H9 (cell line): ENCODE results near the gene MAD1L1. TPM values are rescaled to one million over a fixed set of nuclear protein-coding genes. Genes with fewer than 3 reads are reported as not detected.

ENCODE experiments used
- DNase-seq: peaks from one replicate; pipeline ENCODE4 v3.0.0-alpha.2; 2017
- H2AFZ ChIP-seq: one replicate; pipeline ENCODE4 v1.6.1; 2013; ENCODE audit warnings: mild to moderate bottlenecking, low read length, control low read depth, moderate library complexity
- H2AK5ac ChIP-seq: 2 replicates; pipeline ENCODE4 v1.6.1; 2013; ENCODE audit warnings: low read length, control low read depth, mixed read lengths; ENCODE audit not compliant: insufficient read length
- H2BK120ac ChIP-seq: one replicate; pipeline ENCODE4 v1.6.1; 2013; ENCODE audit warnings: low read depth, mild to moderate bottlenecking, low read length, control low read depth, inconsistent platforms; ENCODE audit not compliant: poor library complexity, severe bottlenecking
- H2BK12ac ChIP-seq: 2 replicates; pipeline ENCODE4 v1.6.1; 2013; ENCODE audit warnings: low read length, control low read depth, mixed read lengths, low read depth; ENCODE audit not compliant: insufficient read length
- H2BK15ac ChIP-seq: 2 replicates; pipeline ENCODE4 v1.6.1; 2013; ENCODE audit warnings: low read depth, low read length, control low read depth
- H2BK20ac ChIP-seq: one replicate; pipeline ENCODE4 v1.6.1; 2013; ENCODE audit warnings: low read depth, mild to moderate bottlenecking, low read length, control low read depth, inconsistent platforms; ENCODE audit not compliant: poor library complexity, severe bottlenecking
- H2BK5ac ChIP-seq: 2 replicates; pipeline ENCODE4 v1.6.1; 2013; ENCODE audit warnings: low read length, control low read depth, mixed read lengths; ENCODE audit not compliant: insufficient read length
- H3K14ac ChIP-seq: 2 replicates; pipeline ENCODE4 v1.6.1; 2013; ENCODE audit warnings: low read length, control low read depth; ENCODE audit not compliant: insufficient read depth
- H3K18ac ChIP-seq: 2 replicates; pipeline ENCODE4 v1.6.1; 2013; ENCODE audit warnings: low read depth, mild to moderate bottlenecking, mixed read lengths, low read length, control low read depth; ENCODE audit not compliant: insufficient read length
- H3K23ac ChIP-seq: 2 replicates; pipeline ENCODE4 v1.6.1; 2013; ENCODE audit warnings: low read length, control low read depth, mixed read lengths, low read depth; ENCODE audit not compliant: insufficient read length
- H3K23me2 ChIP-seq: 2 replicates; pipeline ENCODE4 v1.6.1; 2013; ENCODE audit warnings: low read depth, mild to moderate bottlenecking, mixed read lengths, low read length, control low read depth; ENCODE audit not compliant: insufficient read length, poor library complexity, severe bottlenecking
- H3K27ac ChIP-seq: 2 replicates; pipeline ENCODE4 v1.5.1; 2013; ENCODE audit warnings: low read length, control low read depth, mixed read lengths, low read depth; ENCODE audit not compliant: insufficient read length
- H3K27me3 ChIP-seq: 2 replicates; pipeline ENCODE4 v1.6.1; 2013; ENCODE audit warnings: low read length, control low read depth, inconsistent platforms; ENCODE audit not compliant: insufficient read depth
- H3K4ac ChIP-seq: 2 replicates; pipeline ENCODE4 v1.6.1; 2013; ENCODE audit warnings: low read depth, mild to moderate bottlenecking, control low read depth, inconsistent platforms, low read length, moderate library complexity
- H3K4me1 ChIP-seq: 2 replicates; pipeline ENCODE4 v1.6.1; 2013; ENCODE audit warnings: low read length, control low read depth, inconsistent platforms; ENCODE audit not compliant: insufficient read depth
- H3K4me2 ChIP-seq: 2 replicates; pipeline ENCODE4 v1.6.1; 2013; ENCODE audit warnings: low read length, control low read depth, mixed read lengths; ENCODE audit not compliant: insufficient read length, insufficient read depth
- H3K56ac ChIP-seq: 2 replicates; pipeline ENCODE4 v1.6.1; 2013; ENCODE audit warnings: low read depth, mild to moderate bottlenecking, mixed read lengths, low read length, control low read depth; ENCODE audit not compliant: insufficient read length
- H3K79me1 ChIP-seq: 2 replicates; pipeline ENCODE4 v1.6.1; 2013; ENCODE audit warnings: low read depth, mild to moderate bottlenecking, moderate library complexity, low read length, control low read depth, inconsistent platforms; ENCODE audit not compliant: insufficient read depth, poor library complexity, severe bottlenecking
- H3K79me2 ChIP-seq: 2 replicates; pipeline ENCODE4 v1.6.1; 2013; ENCODE audit warnings: low read length, control low read depth, inconsistent platforms; ENCODE audit not compliant: insufficient read depth
- H3K9ac ChIP-seq: 2 replicates; pipeline ENCODE4 v1.6.1; 2013; ENCODE audit warnings: low read length, control low read depth, mixed read lengths; ENCODE audit not compliant: insufficient read length; ENCODE audit errors: extremely low read depth
- H3K9me3 ChIP-seq: one replicate; pipeline ENCODE4 v1.6.1; 2013; ENCODE audit warnings: low read depth, low read length, inconsistent platforms; ENCODE audit not compliant: control insufficient read depth
- H3T11ph ChIP-seq: one replicate; pipeline ENCODE4 v1.6.1; 2013; ENCODE audit warnings: mild to moderate bottlenecking, low read length, control low read depth, inconsistent platforms
- H4K20me1 ChIP-seq: one replicate; pipeline ENCODE4 v1.6.1; 2013; ENCODE audit not compliant: control insufficient read depth, insufficient read length, insufficient read depth
- H4K5ac ChIP-seq: 2 replicates; pipeline ENCODE4 v1.6.1; 2013; ENCODE audit warnings: low read depth, mild to moderate bottlenecking, mixed read lengths, low read length, control low read depth; ENCODE audit not compliant: insufficient read length
- H4K8ac ChIP-seq: replicated peaks from 2 replicates; pipeline ENCODE4 v1.6.1; 2013; ENCODE audit warnings: low read length, control low read depth, mixed read lengths, low read depth; ENCODE audit not compliant: insufficient read length
- H4K91ac ChIP-seq: 2 replicates; pipeline ENCODE4 v1.6.1; 2013; ENCODE audit warnings: low read depth, mild to moderate bottlenecking, moderate library complexity, mixed read lengths, low read length, control low read depth; ENCODE audit not compliant: insufficient read length
- H3K27ac Mint-ChIP-seq, 3 experiments: 2 replicates in 2 of 3; 3 replicates in 1 of 3; pipeline ENCODE4 v1.8.0; 2020 to 2021; ENCODE audit warnings: mixed read lengths in 3 of 3, mild to moderate bottlenecking in 1 of 3, moderate library complexity in 1 of 3
- H3K27me3 Mint-ChIP-seq: 2 replicates; pipeline ENCODE4 v1.8.0; 2021; ENCODE audit warnings: low read depth, mild to moderate bottlenecking, moderate library complexity, mixed read lengths
- H3K36me3 Mint-ChIP-seq, 3 experiments: 2 replicates in 2 of 3; 3 replicates in 1 of 3; pipeline ENCODE4 v1.8.0; 2020 to 2021; ENCODE audit warnings: low read depth in 3 of 3, mixed read lengths in 3 of 3; ENCODE audit not compliant: insufficient read depth in 1 of 3
- H3K4me1 Mint-ChIP-seq, 2 experiments: 2 replicates each; pipeline ENCODE4 v1.8.0; 2020; ENCODE audit warnings: mixed read lengths in 2 of 2
- H3K4me3 Mint-ChIP-seq, 2 experiments: 2 replicates in 1 of 2; 3 replicates in 1 of 2; pipeline ENCODE4 v1.8.0; 2020 to 2021; ENCODE audit warnings: mild to moderate bottlenecking in 2 of 2, mixed read lengths in 2 of 2, moderate library complexity in 1 of 2
- H3K9me3 Mint-ChIP-seq, 2 experiments: 2 replicates in 1 of 2; 3 replicates in 1 of 2; pipeline ENCODE4 v1.8.0; 2020; ENCODE audit warnings: mild to moderate bottlenecking in 2 of 2, mixed read lengths in 2 of 2, moderate library complexity in 1 of 2
- WGBS: extraction: QIAGEN DNeasy Blood & Tissue Kit; methylation state at CpG from one replicate; pipeline ENCODE4 v1.1.7; 2013; ENCODE audit warnings: missing lambda C conversion rate, low lambda C conversion rate, mixed read lengths; ENCODE audit not compliant: insufficient read length; ENCODE audit errors: extremely low coverage; 5-methylcytosine and 5-hydroxymethylcytosine counted together
- total RNA-seq: library from RNA; stranded (reverse); gene quantifications from 2 replicates; pipeline ENCODE4 v1.2.1, GENCODE V29; 2021
- TF ChIP-seq, protein P1 (sequence below): fragments of 200-600 bp; sonication (generic); conservative IDR thresholded peaks from 3 replicates; pipeline ENCODE4 v1.8.0; 2021; ENCODE audit warnings: antibody characterized with exemption, mild to moderate bottlenecking

MAD1L1 gene
- total RNA-seq, 1 experiment from 2014 or later, result 39.0 TPM

DNA sequence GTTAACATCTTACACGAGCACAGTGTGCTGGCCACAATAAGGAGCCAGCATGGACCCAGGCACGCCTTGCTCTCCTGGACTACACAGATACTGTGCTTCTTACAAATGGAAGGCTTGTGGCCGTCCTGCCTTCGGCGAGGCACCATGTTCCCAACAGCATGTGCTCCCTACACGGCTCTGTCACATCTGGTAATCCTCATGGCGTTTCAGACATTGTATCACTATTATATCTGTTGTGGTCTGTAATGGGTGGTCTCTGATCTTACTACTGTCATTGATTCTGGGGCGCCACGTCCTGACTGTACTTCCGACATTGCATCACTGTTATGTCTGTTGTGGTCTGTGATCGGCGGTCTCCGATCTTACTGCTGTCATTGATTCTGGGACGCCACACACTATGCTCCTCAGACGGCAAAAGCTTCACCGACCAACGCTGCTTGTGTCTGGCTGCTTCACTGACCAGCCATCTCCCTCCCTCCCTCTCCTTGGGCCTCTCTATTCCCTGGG, 195.4 kb downstream of the MAD1L1 start:
- WGBS, result no CpG with 5 or more reads among the region's 17 CpGs
- peaks cover 19 to 31% of the 10 kb centered on the region in 2 experiments for H3K4me1 Mint-ChIP-seq

More for the DNA sequence above, 195.4 kb downstream of the MAD1L1 start:
- Histone ChIP-seq H2BK120ac (no peak overlapping the region), H3K27ac (no peak overlapping the region), H3K14ac (no peak overlapping the region), H3K27me3 (no peaks in the 10 kb centered on the region; the same call in 1 of the 2 replicates), H2AFZ (no peak overlapping the region), H4K20me1 (no peaks in the 10 kb centered on the region), H3K9ac (no peak overlapping the region), H2BK20ac (no peak overlapping the region), H3K4ac (no peak overlapping the region), H2BK12ac (no peak overlapping the region), H3K79me2 (no peaks in the 10 kb centered on the region; the same call in 1 of the 2 replicates), H3K18ac (no peak overlapping the region), H4K8ac (no peak overlapping the region), H2BK5ac (no peak overlapping the region), H3K79me1 (no peaks in the 10 kb centered on the region), H4K5ac (no peak overlapping the region), H3T11ph (no peak overlapping the region), H2BK15ac (no peak overlapping the region), H3K23me2 (no peaks in the 10 kb centered on the region), H2AK5ac (no peak overlapping the region), H3K4me1 (no peaks in the 10 kb centered on the region; the same call in 1 of the 2 replicates), H3K4me2 (no peak overlapping the region), H3K9me3 (no peaks in the 10 kb centered on the region), H4K91ac (no peak overlapping the region), H3K23ac (no peak overlapping the region), H3K56ac (no peak overlapping the region)
- H3K27ac Mint-ChIP-seq, result peak overlapping the region in 2 of 3 experiments; percentile 5 to 9; a peak in 1 of 7 replicates
- peaks cover 4 to 6% of the 10 kb centered on the region in 2 experiments; a peak in 4 of 5 replicates for H3K9me3 Mint-ChIP-seq
- no peak overlapping the region for H3K4me3 Mint-ChIP-seq
- peaks cover 6 to 8% (median 7%) of the 10 kb centered on the region in 3 experiments; a peak in 6 of 7 replicates for H3K36me3 Mint-ChIP-seq
- H3K27me3 Mint-ChIP-seq, result no peaks in the 10 kb centered on the region
- DNase-seq, result no peak
- TF ChIP-seq, protein P1, sequence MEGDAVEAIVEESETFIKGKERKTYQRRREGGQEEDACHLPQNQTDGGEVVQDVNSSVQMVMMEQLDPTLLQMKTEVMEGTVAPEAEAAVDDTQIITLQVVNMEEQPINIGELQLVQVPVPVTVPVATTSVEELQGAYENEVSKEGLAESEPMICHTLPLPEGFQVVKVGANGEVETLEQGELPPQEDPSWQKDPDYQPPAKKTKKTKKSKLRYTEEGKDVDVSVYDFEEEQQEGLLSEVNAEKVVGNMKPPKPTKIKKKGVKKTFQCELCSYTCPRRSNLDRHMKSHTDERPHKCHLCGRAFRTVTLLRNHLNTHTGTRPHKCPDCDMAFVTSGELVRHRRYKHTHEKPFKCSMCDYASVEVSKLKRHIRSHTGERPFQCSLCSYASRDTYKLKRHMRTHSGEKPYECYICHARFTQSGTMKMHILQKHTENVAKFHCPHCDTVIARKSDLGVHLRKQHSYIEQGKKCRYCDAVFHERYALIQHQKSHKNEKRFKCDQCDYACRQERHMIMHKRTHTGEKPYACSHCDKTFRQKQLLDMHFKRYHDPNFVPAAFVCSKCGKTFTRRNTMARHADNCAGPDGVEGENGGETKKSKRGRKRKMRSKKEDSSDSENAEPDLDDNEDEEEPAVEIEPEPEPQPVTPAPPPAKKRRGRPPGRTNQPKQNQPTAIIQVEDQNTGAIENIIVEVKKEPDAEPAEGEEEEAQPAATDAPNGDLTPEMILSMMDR, result no peak
